SK-N-SH treated with all-trans-retinoic acid at 6 μM for 48 hours (cell line): ENCODE measurements around the gene CLIC5.

Experiments used
- ESRRG ChIP-seq: fragments of 250-450 bp; sonication (Bioruptor Pico); IDR thresholded peaks from 2 replicates; pipeline ENCODE4 v1.6.1; 2021; ENCODE audit warnings: mild to moderate bottlenecking
- PPARA ChIP-seq: fragments of 250-450 bp; sonication (Bioruptor Pico); IDR thresholded peaks from 2 replicates; pipeline ENCODE4 v1.5.0; 2020; ENCODE audit warnings: mild to moderate bottlenecking, borderline replicate concordance
- RARB ChIP-seq: fragments of 250-450 bp; sonication (Bioruptor Pico); IDR thresholded peaks from 2 replicates; pipeline ENCODE4 v1.8.0; 2021; ENCODE audit warnings: mild to moderate bottlenecking, moderate library complexity
- TOX ChIP-seq: fragments of 250-450 bp; sonication (Bioruptor Pico); IDR thresholded peaks from 2 replicates; pipeline ENCODE4 v1.8.0; 2021; ENCODE audit warnings: mild to moderate bottlenecking, moderate library complexity, borderline replicate concordance
- TF ChIP-seq, protein P1 (sequence below): fragments of 250-450 bp; sonication (Bioruptor Pico); IDR thresholded peaks from 2 replicates; pipeline ENCODE4 v1.5.1; 2020; ENCODE audit warnings: low read depth, mild to moderate bottlenecking, moderate library complexity
- TF ChIP-seq, protein P2 (sequence below): fragments of 250-450 bp; sonication (Bioruptor Pico); IDR thresholded peaks from 2 replicates; pipeline ENCODE4 v1.8.0; 2020; ENCODE audit warnings: mild to moderate bottlenecking, moderate library complexity, borderline replicate concordance

- no peak for TF ChIP-seq TOX
- no peak for TF ChIP-seq PPARA (CRISPR knock-in tag)
- TF ChIP-seq RARB: no peak
- TF ChIP-seq, protein P1, sequence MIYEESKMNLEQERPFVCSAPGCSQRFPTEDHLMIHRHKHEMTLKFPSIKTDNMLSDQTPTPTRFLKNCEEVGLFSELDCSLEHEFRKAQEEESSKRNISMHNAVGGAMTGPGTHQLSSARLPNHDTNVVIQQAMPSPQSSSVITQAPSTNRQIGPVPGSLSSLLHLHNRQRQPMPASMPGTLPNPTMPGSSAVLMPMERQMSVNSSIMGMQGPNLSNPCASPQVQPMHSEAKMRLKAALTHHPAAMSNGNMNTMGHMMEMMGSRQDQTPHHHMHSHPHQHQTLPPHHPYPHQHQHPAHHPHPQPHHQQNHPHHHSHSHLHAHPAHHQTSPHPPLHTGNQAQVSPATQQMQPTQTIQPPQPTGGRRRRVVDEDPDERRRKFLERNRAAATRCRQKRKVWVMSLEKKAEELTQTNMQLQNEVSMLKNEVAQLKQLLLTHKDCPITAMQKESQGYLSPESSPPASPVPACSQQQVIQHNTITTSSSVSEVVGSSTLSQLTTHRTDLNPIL (CRISPR knock-in tag): no peak
- TF ChIP-seq, protein P2, sequence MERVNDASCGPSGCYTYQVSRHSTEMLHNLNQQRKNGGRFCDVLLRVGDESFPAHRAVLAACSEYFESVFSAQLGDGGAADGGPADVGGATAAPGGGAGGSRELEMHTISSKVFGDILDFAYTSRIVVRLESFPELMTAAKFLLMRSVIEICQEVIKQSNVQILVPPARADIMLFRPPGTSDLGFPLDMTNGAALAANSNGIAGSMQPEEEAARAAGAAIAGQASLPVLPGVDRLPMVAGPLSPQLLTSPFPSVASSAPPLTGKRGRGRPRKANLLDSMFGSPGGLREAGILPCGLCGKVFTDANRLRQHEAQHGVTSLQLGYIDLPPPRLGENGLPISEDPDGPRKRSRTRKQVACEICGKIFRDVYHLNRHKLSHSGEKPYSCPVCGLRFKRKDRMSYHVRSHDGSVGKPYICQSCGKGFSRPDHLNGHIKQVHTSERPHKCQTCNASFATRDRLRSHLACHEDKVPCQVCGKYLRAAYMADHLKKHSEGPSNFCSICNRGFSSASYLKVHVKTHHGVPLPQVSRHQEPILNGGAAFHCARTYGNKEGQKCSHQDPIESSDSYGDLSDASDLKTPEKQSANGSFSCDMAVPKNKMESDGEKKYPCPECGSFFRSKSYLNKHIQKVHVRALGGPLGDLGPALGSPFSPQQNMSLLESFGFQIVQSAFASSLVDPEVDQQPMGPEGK: no peak
- TF ChIP-seq ESRRG (CRISPR knock-in tag): no peak
Measured at GRCh38 chr6:45988635-45989034, 27.0 kb downstream of the CLIC5 start.
